ENCODE data around the gene CDCA4.

- TF ChIP-seq CTCF (conservative IDR thresholded peaks at IDR 0.05 in 1 of 2, IDR thresholded peaks at IDR 0.05 in 1 of 2; ENCODE audit: extremely low read depth in 1 of 2, insufficient read depth in 1 of 2, low read depth in 1 of 2, low read length in 2 of 2) (peak; percentile 17 to 43), EZH2 (IDR thresholded peaks at IDR 0.05; ENCODE audit: borderline replicate concordance, low read length) (no peak)
These were observed 48.4 kb downstream of the CDCA4 start for GRCh38 chr14:104972301-104973134.
